ENCODE measurements around the gene HSF5.
A peak's percentile ranks its signal among the peaks of the same experiment; 100 is the strongest.

HSF5 gene

GRCh38 chr17:58480090-58480489, 8.1 kb downstream of the HSF5 start:
- no peak for DNase-seq

- no peak for DNase-seq
Measured at GRCh38 chr17:58476812-58477211, 11.4 kb downstream of the HSF5 start.

DNA sequence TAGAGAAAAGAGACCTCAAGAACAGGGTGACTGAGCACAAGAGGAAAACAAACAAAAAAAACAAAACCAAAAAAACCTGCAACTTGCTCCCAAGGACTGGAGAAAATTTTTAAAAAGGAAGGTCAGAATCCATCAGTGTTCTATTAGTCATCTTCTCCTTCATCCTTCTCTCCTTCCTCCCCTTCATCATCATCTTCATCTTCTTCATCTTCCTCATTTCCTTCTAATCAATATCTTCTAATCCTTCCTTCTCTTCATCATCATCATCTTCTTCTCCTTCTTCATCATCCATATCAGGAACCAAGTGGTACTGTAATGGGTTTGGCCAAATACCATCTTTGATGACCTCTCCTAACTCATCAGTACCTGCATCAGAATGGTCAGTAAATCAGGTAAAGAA, 12.2 kb downstream of the HSF5 start:
- no peak for DNase-seq

GRCh38 chr17:58470356-58470755, 17.9 kb downstream of the HSF5 start:
- DNase-seq = no peak

DNA sequence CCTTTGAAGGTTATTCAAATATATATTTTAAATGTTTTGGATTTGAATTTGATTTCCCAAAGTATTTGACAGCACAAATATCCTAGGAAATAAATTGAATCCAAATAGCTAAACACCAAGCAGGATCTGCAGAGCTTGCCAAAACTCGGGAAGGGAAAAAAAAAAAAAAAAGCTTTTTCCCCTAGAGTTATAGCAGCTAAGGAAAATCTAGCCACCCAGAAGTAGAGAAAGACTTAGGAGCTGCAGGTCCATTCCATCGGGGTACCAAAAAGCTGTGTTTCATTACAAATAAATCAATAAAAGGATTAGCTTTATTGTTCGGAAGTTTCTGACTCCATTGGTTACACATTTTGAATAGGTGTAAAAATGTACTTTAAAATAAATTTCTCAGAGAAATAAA, 19.3 kb downstream of the HSF5 start:
- DNase-seq = no peak

- no peak for DNase-seq
Measured at GRCh38 chr17:58455491-58455890, 32.7 kb downstream of the HSF5 start.

DNA sequence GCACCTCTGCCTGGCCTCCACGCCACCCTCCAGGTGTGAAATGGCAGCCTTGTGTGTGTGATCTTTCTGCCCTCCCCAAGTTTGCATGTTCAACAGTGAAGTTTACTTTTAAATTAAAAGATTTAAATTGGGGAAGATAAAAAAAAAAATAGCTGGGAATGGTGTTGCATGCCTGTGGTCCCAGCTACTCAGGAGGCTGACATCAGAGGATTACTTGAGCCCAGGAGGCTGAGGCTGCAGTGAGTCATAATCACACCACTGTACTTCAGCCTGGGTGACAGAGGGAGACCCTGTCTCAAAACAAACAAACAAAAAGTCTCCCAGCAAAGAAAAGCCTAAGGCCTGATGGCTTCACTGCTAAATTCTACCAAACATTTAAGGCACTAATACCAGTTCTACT, 35.5 kb downstream of the HSF5 start:
- DNase-seq = no peak

GRCh38 chr17:58447039-58447975, 40.9 kb downstream of the HSF5 start:
- DNase-seq = peak; percentile 58 to 82

GRCh38 chr17:58446086-58446485, 42.1 kb downstream of the HSF5 start:
- no peak for DNase-seq

GRCh38 chr17:58436805-58437239, 51.4 kb downstream of the HSF5 start:
- DNase-seq = no peak

GRCh38 chr17:58436245-58436644, 52.0 kb downstream of the HSF5 start:
- no peak for DNase-seq

DNA sequence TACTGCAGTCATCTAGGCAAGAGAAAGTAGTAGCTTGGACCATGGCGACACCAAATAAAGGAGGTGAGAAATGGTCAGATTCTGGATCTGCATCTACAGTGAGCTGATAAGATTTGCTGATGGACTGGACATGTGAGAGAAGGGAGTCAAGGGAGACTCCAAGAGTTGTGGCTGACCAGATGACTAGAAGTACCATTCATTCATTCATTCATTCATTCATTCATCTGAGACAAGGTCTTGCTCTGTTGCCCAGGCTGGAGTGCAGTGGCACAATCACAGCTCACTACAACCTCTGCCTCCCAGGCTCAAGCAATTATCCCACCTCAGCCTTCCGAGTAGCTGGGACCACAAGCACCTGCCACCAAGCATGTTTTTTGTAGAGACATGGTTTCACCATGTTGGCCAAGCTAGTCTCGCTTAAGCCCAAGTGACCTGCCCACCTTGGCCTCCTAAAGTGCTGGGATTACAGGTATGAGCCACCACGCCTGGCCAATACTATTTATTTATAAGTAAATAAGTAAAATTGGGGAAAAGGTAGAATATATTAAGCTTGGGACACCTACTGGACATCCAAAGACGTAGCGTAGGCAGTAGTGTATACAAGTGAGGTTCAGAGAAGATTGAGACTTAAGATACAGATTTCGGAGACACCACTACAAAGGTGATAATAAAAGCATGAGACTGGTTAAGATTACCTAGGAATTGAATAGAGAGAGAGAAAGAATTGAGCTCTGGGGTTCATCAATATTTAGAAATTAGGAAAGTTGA, 55.2 kb downstream of the HSF5 start:
- DNase-seq = no peak

- DNase-seq = no peak
Measured at GRCh38 chr17:58427807-58428206, 60.4 kb downstream of the HSF5 start.

- DNase-seq = no peak
Measured at GRCh38 chr17:58421711-58422110, 66.5 kb downstream of the HSF5 start.

GRCh38 chr17:58420827-58421226, 67.4 kb downstream of the HSF5 start:
- no peak for DNase-seq

DNA sequence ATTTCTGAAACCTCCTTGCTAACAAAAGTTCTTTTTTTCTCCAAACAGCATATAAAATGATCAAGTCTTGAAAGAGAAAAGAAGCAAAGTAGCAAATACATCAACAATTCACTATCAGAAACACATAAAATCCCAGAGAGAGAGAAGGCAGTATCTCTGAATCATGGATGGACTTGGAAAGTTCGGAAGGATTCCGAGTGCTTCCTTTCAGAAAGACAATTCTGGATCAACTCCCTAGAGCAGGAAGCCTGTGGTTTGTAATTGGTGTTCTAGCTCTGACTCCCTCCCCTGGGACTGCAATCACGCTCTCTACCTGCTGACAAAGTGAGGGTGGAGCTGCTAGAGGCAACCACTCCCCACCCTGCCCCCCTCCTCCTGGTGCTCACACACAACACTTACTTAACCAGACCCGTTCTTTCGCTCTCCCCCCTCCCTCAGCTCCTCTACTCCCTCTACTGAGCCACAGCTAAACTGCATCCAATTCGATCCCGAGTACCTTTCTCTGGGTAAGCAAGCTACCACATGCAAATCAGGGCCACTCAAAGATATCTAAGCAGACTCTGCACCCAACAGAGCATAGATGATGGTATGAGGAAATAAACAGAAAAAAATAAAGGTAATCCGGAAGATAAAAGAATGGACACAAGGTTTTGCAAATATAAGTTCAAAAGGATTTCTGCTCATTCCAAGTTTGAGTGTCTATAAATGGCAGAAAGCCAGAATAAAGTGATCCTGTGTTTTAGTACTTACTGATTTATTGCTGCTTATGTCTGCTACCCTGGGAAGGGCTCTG, 70.7 kb downstream of the HSF5 start, which contains the start of gene RNF43:
Gene RNF43 (minus strand): TSS at position 235 of the 793 bp plus-strand sequence. CDS start 1,957 bp downstream, outside the sequence.
- DNase-seq = peak; percentile 78 to 84

- DNase-seq = no peak
Measured at GRCh38 chr17:58416937-58417299, 71.3 kb downstream of the HSF5 start.

GRCh38 chr17:58416396-58416795, 71.8 kb downstream of the HSF5 start:
- DNase-seq = no peak

- peak in 1 of 2 experiments; percentile 53 for DNase-seq
Measured at GRCh38 chr17:58415371-58416055, 72.7 kb downstream of the HSF5 start.

GRCh38 chr17:58414596-58414997, 73.6 kb downstream of the HSF5 start:
- DNase-seq = no peak

GRCh38 chr17:58413684-58414083, 74.5 kb downstream of the HSF5 start:
- no peak for DNase-seq

- DNase-seq = no peak
Measured at GRCh38 chr17:58412961-58413586, 75.1 kb downstream of the HSF5 start.
